K562 (cell line): ENCODE results near the gene EPGN. TPM values are rescaled to one million over a fixed set of nuclear protein-coding genes. Genes with fewer than 3 reads are reported as not detected.

Experiments
- ATAC-seq: fragments of 200-7000 bp; cut with Tn5 transposase; 3 replicates; pipeline ENCODE4 v1.9.1; 2020; ENCODE audit warnings: moderate library complexity
- BruUV-seq: library from RNA; stranded (reverse); fragments of 400-500 nt; replicated peaks from 2 replicates; lab custom pipeline; 2021; lab: Mats Ljungman, UMichigan
- CTCF ChIA-PET: fragments of 300-600 bp; formaldehyde crosslinking; extraction: SDS; loops from one replicate; lab custom pipeline; 2021; ENCODE audit warnings: low intra/inter-chr PET ratio; lab: Yijun Ruan, JAX
- POLR2A ChIA-PET: fragments of 300-600, 350-650 bp; sonication (Branson Sonifier 250); formaldehyde crosslinking; extraction: SDS; loops from one replicate; lab custom pipeline; 2021; ENCODE audit warnings: antibody characterized with exemption, inconsistent platforms; lab: Yijun Ruan, JAX
- DNase-seq, 4 experiments: peaks; one replicate each; pipeline versions ENCODE4 v3.0.0 to v3.0.0-alpha.2; 2011 to 2018; ENCODE audit warnings: low spot score in 3 of 4, mixed read lengths in 3 of 4; ENCODE audit errors: extremely low read depth in 1 of 4
- FAIRE-seq: peaks from 2 replicates; lab custom pipeline; 2011; peaks lifted over from hg19 to GRCh38; lab: Jason Lieb, UNC
- H2AFZ ChIP-seq: 2 replicates; pipeline ENCODE4 v1.6.0; 2011; ENCODE audit warnings: low read depth, low read length, control low read depth, inconsistent platforms
- H3K27ac ChIP-seq: fragments of 200-600 bp; 3 replicates; pipeline ENCODE4 v1.8.0; 2011; ENCODE audit warnings: low read depth, mild to moderate bottlenecking, control low read depth, inconsistent platforms, low read length, moderate library complexity, mixed read lengths; ENCODE audit errors: extremely low read depth
- H3K27me3 ChIP-seq, 2 experiments: fragments of 300-600 bp in 1 of 2; 2 replicates in 1 of 2; 3 replicates in 1 of 2; pipeline versions ENCODE4 v1.6.0 to v1.8.0; 2011; ENCODE audit warnings: inconsistent platforms in 2 of 2, low read length in 2 of 2, mild to moderate bottlenecking in 1 of 2, mixed read lengths in 1 of 2, moderate library complexity in 1 of 2; ENCODE audit not compliant: control insufficient read depth in 2 of 2, insufficient read depth in 2 of 2
- H3K36me3 ChIP-seq: fragments of 300-600 bp; 3 replicates; pipeline ENCODE4 v1.8.0; 2011; ENCODE audit warnings: mild to moderate bottlenecking, low read length, inconsistent platforms; ENCODE audit not compliant: control insufficient read depth, insufficient read depth
- H3K4me1 ChIP-seq, 2 experiments: fragments of 200-600 bp in 1 of 2; replicated peaks in 1 of 2; 2 replicates in 1 of 2; 3 replicates in 1 of 2; pipeline versions ENCODE4 v1.5.1 to v1.8.0; 2011; ENCODE audit warnings: inconsistent platforms in 2 of 2, low read length in 2 of 2, mild to moderate bottlenecking in 1 of 2, mixed read lengths in 1 of 2, moderate library complexity in 1 of 2; ENCODE audit not compliant: control insufficient read depth in 2 of 2, insufficient read depth in 2 of 2
- H3K4me2 ChIP-seq: 2 replicates; pipeline ENCODE4 v1.6.1; 2011; ENCODE audit warnings: low read length, control low read depth, inconsistent platforms, mixed read lengths; ENCODE audit not compliant: insufficient read depth
- H3K4me3 ChIP-seq: fragments of 200-600 bp; sonication (generic), shearing (Covaris generic); 2 replicates; pipeline ENCODE4 v1.5.1; 2016; ENCODE audit warnings: control low read depth, inconsistent platforms
- H3K79me2 ChIP-seq: fragments of 200-600 bp; 3 replicates; pipeline ENCODE4 v1.8.0; 2011; ENCODE audit warnings: low read length, inconsistent platforms; ENCODE audit not compliant: control insufficient read depth, insufficient read depth
- H3K9ac ChIP-seq, 2 experiments: 2 replicates each; pipeline versions ENCODE4 v1.6.0 to v1.6.1; 2011; ENCODE audit warnings: low read depth in 2 of 2, low read length in 2 of 2, control low read depth in 1 of 2, inconsistent platforms in 1 of 2, mild to moderate bottlenecking in 1 of 2, mixed read lengths in 1 of 2; ENCODE audit not compliant: insufficient read depth in 1 of 2
- H3K9me1 ChIP-seq: one replicate; pipeline ENCODE4 v1.6.0; 2011; ENCODE audit warnings: inconsistent platforms, mild to moderate bottlenecking, low read length, moderate library complexity; ENCODE audit not compliant: control insufficient read depth, insufficient read depth
- H3K9me3 ChIP-seq: replicated peaks from 2 replicates; pipeline ENCODE4 v1.5.1; 2011; ENCODE audit warnings: low read depth, low read length, inconsistent platforms; ENCODE audit not compliant: control insufficient read depth, insufficient read depth
- H4K20me1 ChIP-seq: replicated peaks from 2 replicates; pipeline ENCODE4 v1.6.1; 2011; ENCODE audit warnings: low read length, inconsistent platforms, mixed read lengths; ENCODE audit not compliant: control insufficient read depth, insufficient read depth
- ARID3B ChIP-seq: fragments of 250-450 bp; sonication (Bioruptor Pico); IDR thresholded peaks from 2 replicates; pipeline ENCODE4 v1.4.0; 2020; ENCODE audit warnings: borderline replicate concordance
- CCAR2 ChIP-seq: fragments of 200-400 bp; formaldehyde crosslinking; IDR thresholded peaks from 2 replicates; pipeline ENCODE4 v1.6.1; 2017; ENCODE audit warnings: mild to moderate bottlenecking, low read depth, low read length
- FUS ChIP-seq: fragments of 200-400 bp; formaldehyde crosslinking; optimal IDR thresholded peaks from 2 replicates; pipeline ENCODE3; 2017; ENCODE audit warnings: low read depth, low read length
- HNRNPK ChIP-seq: fragments of 200-400 bp; formaldehyde crosslinking; IDR thresholded peaks from one replicate; pipeline ENCODE4 v1.6.1; 2018; ENCODE audit warnings: mild to moderate bottlenecking, low read depth, low read length; ENCODE audit not compliant: poor library complexity, severe bottlenecking
- MCM5 ChIP-seq: fragments of 450-650 bp; IDR thresholded peaks from 2 replicates; pipeline ENCODE4 v1.6.1; 2016; ENCODE audit warnings: low read depth
- RBBP5 ChIP-seq: fragments of 200-600 bp; sonication (generic); IDR thresholded peaks from 2 replicates; pipeline ENCODE4 v1.6.1; 2012; ENCODE audit warnings: borderline replicate concordance, mild to moderate bottlenecking, low read length, control low read depth, inconsistent platforms; ENCODE audit not compliant: insufficient read depth, poor library complexity, severe bottlenecking
- U2AF2 ChIP-seq: fragments of 200-400 bp; formaldehyde crosslinking; optimal IDR thresholded peaks from 2 replicates; pipeline ENCODE3; 2017; ENCODE audit warnings: low read depth, mild to moderate bottlenecking, low read length
- ZBED1 ChIP-seq: IDR thresholded peaks from 2 replicates; pipeline ENCODE4 v1.6.1; 2014
- WGBS: fragments of 100-300 bp; shearing (Covaris generic); methylation state at CpG from one replicate; pipeline ENCODE4 v1.1.6; 2016; ENCODE audit warnings: low coverage, mixed read lengths; ENCODE audit not compliant: insufficient coverage; ENCODE audit errors: missing lambda C conversion rate; 5-methylcytosine and 5-hydroxymethylcytosine counted together
- in situ Hi-C: fragments of 300-500 bp; cut with MboI; formaldehyde crosslinking; loops from 4 replicates; pipeline ENCODE4 v1.15.0; 2018; ENCODE audit warnings: inconsistent platforms, mixed read lengths
- intact Hi-C: fragments of 100-400 bp; cut with micrococcal nuclease; formaldehyde crosslinking; loops from 2 replicates; pipeline ENCODE4 v1.14.2; 2022
- polyA plus RNA-seq, 8 experiments: library from polyadenylated mRNA; depleted of rRNA in 4 of 8; stranded (reverse) in 5 of 8; unstranded in 3 of 8; fragments of >200 nt; fragmentation: Nextera tagmentation in 2 of 8; fragmentation: Illumina TruSeq in 1 of 8; extraction: Ambion mirVana in 2 of 8; extraction: Trizol in 1 of 8; gene quantifications; 2 replicates each; pipeline versions ENCODE4 v1.2.1 to v1.2.3, GENCODE V29; 2011 to 2014; ENCODE audit warnings: inconsistent platforms in 1 of 8, missing spikeins in 1 of 8
- total RNA-seq, 7 experiments: library from RNA; depleted of rRNA in 6 of 7; stranded (reverse); fragments of >200 nt in 6 of 7; fragmentation: Illumina TruSeq in 2 of 7; extraction: Trizol in 2 of 7; gene quantifications; 2 replicates each; pipeline versions ENCODE4 v1.2.1 to v1.2.3, GENCODE V29; 2011 to 2021; ENCODE audit warnings: low replicate concordance in 1 of 7
- TF ChIP-seq, protein P1 (sequence below), 2 experiments: IDR thresholded peaks in 1 of 2; conservative IDR thresholded peaks in 1 of 2; 2 replicates each; pipeline ENCODE4 v1.6.1; 2016; ENCODE audit warnings: low read depth in 2 of 2, mild to moderate bottlenecking in 1 of 2, missing compliant biosample characterization in 1 of 2, missing genetic modification characterization in 1 of 2, moderate library complexity in 1 of 2
- TF ChIP-seq, protein P2 (sequence below): fragments of 250-450 bp; sonication (Bioruptor Pico); IDR thresholded peaks from 2 replicates; pipeline ENCODE4 v1.8.0; 2022; ENCODE audit warnings: moderate library complexity, mild to moderate bottlenecking, inconsistent platforms

The EPGN gene
- total and polyA plus RNA-seq, 9 of the 15 experiments (the other 6 are each of a cell fraction or from before 2014, with no cell fraction given) = 0.10 to 0.56 TPM; not detected in 7

GRCh38 chr4:74294681-74295080, 13.6 kb upstream of the EPGN start:
- Histone ChIP-seq H3K4me2 (no peak overlapping the region), H3K79me2 (peaks cover 91% of the 10 kb centered on the region), H3K36me3 (peaks cover 26% of the 10 kb centered on the region; the same call in 2 of the 3 replicates), H2AFZ (no peak overlapping the region), H3K9me3 (no peaks in the 10 kb centered on the region), H4K20me1 (no peaks in the 10 kb centered on the region), H3K4me3 (no peak overlapping the region), H3K4me1 (no peaks in the 10 kb centered on the region), H3K9me1 (no peaks in the 10 kb centered on the region), H3K9ac (no peak overlapping the region), H3K27ac (no peak overlapping the region), H3K27me3 (no peaks in the 10 kb centered on the region)
- in situ Hi-C loops = no loop called here
- no peak for TF ChIP-seq HNRNPK
- TF ChIP-seq CCAR2 = no peak
- TF ChIP-seq, protein P1, sequence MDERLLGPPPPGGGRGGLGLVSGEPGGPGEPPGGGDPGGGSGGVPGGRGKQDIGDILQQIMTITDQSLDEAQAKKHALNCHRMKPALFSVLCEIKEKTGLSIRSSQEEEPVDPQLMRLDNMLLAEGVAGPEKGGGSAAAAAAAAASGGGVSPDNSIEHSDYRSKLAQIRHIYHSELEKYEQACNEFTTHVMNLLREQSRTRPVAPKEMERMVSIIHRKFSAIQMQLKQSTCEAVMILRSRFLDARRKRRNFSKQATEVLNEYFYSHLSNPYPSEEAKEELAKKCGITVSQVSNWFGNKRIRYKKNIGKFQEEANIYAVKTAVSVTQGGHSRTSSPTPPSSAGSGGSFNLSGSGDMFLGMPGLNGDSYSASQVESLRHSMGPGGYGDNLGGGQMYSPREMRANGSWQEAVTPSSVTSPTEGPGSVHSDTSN (CRISPR knock-in tag; IDR thresholded peaks at IDR 0.05; ENCODE audit: low read depth) = no peak
- TF ChIP-seq, protein P1 (tag; conservative IDR thresholded peaks at IDR 0.05; ENCODE audit: low read depth) = no peak
- TF ChIP-seq ZBED1 = no peak
- TF ChIP-seq ARID3B (CRISPR knock-in tag) = no peak
- TF ChIP-seq RBBP5 = no peak
- no peak for TF ChIP-seq FUS
- TF ChIP-seq, protein P2, sequence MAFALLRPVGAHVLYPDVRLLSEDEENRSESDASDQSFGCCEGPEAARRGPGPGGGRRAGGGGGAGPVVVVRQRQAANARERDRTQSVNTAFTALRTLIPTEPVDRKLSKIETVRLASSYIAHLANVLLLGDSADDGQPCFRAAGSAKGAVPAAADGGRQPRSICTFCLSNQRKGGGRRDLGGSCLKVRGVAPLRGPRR = no peak
- no peak for TF ChIP-seq MCM5
- TF ChIP-seq U2AF2 = no peak
- intact Hi-C loops = no loop called here
- ATAC-seq (no peak), FAIRE-seq (no peak), DNase-seq (no peak)
- BruUV-seq = no TSS peak
- WGBS = 60% methylated on average over 1 of the region's 1 CpG
- CTCF ChIA-PET = no interaction called here
- POLR2A ChIA-PET = no interaction called here
